Psoas muscle (tissue), 8 donors: Measurements from ENCODE around the gene DDX49. TPM values are rescaled to one million over a fixed set of nuclear protein-coding genes. Genes with fewer than 3 reads are reported as not detected.

Experiments used
- ATAC-seq, 4 donors: fragments of 200-7000 bp; cut with Tn5 transposase; one replicate each; pipeline ENCODE4 v1.9.1; 2020; ENCODE audit warnings: moderate library complexity in 3 of 4, mild to moderate bottlenecking in 2 of 4
- DNase-seq, 2 donors: peaks; one replicate each; pipeline ENCODE4 v3.0.0-alpha.2; 2020
- H3K27ac ChIP-seq: fragments of 200-600 bp; one replicate; pipeline ENCODE4 v1.8.0; 2022
- H3K27me3 ChIP-seq, 3 donors: fragments of 200-600 bp in 1 of 3; one replicate each; pipeline versions ENCODE4 v1.6.1 to v1.8.0; 2013 to 2022; ENCODE audit warnings: low read length in 2 of 3, mild to moderate bottlenecking in 2 of 3, moderate library complexity in 1 of 3; ENCODE audit not compliant: insufficient read depth in 3 of 3
- H3K36me3 ChIP-seq, 2 donors: fragments of 200-600 bp in 1 of 2; one replicate each; pipeline versions ENCODE4 v1.6.1 to v1.8.0; 2013 to 2022; ENCODE audit warnings: low read depth in 1 of 2, mild to moderate bottlenecking in 1 of 2, moderate library complexity in 1 of 2; ENCODE audit not compliant: insufficient read depth in 1 of 2
- H3K4me1 ChIP-seq: fragments of 200-600 bp; one replicate; pipeline ENCODE4 v1.8.0; 2022
- H3K4me3 ChIP-seq: fragments of 200-600 bp; one replicate; pipeline ENCODE4 v1.8.0; 2022; ENCODE audit warnings: mild to moderate bottlenecking
- H3K9me3 ChIP-seq: fragments of 200-600 bp; one replicate; pipeline ENCODE4 v1.8.0; 2022
- CTCF ChIP-seq: fragments of 200-600 bp; IDR thresholded peaks from one replicate; pipeline ENCODE4 v1.8.0; 2022; ENCODE audit warnings: antibody characterized with exemption
- WGBS, 3 donors: extraction: QIAGEN DNeasy Blood & Tissue Kit; methylation state at CpG; one replicate each; pipeline versions ENCODE4 v1.1.6 to v1.1.7; 2013; 5-methylcytosine and 5-hydroxymethylcytosine counted together
- intact Hi-C, 2 donors: fragments of 100-400 bp; cut with DNase I; formaldehyde crosslinking; loops; one replicate each; pipeline versions ENCODE4 v1.11.0 to v1.14.2; 2022
- polyA plus RNA-seq, 3 donors: library from polyadenylated mRNA; stranded (reverse); fragments of 200-250 nt; gene quantifications; one replicate each; pipeline ENCODE4 v1.2.3, GENCODE V29; 2013
- total RNA-seq, 4 donors: library from RNA; stranded (reverse); fragmentation: NEBNext Ultra II Directional in 2 of 4; extraction: Animal tissue kit (Norgen Biotek cat#: 25700) in 2 of 4; gene quantifications; one replicate each; pipeline versions ENCODE4 v1.2.1 to v1.2.4, GENCODE V29; 2021 to 2023
- donor health status: healthy with polysubstance abuse.
- donor health status: DM: no; HTN: no; CAD: no; lungs with moderate emphysema.
- donor health status: Bipolar disorder and iron deficiency.
- donor health status: healthy.
- donor health status: DM: yes; HTN: yes; CAD: no.
- donor health status: DM: no; HTN: no; CAD: no.
- donor health status: DM: no; HTN: no; CAD: no.
- donor health status: DM: yes; HTN: yes; CAD: no.

The DDX49 gene
- total and polyA plus RNA-seq, 7 donors: 27.2 to 73.1 (median 35.3) TPM

- 89 to 94% (median 92%) methylated on average over 15 of the region's 15 CpGs for WGBS, 3 donors
- H3K4me3 ChIP-seq: no peak overlapping the region
- H3K4me1 ChIP-seq: peaks cover 11% of the 10 kb centered on the region
- intact Hi-C loops: no loop called here
- no peak for TF ChIP-seq CTCF
- H3K36me3 ChIP-seq: peaks cover 9 to 86% of the 10 kb centered on the region in 2 donors
- no peak overlapping the region for H3K27ac ChIP-seq
- DNase-seq (no peak), ATAC-seq (no peak)
- no peaks in the 10 kb centered on the region for H3K9me3 ChIP-seq
- no peaks in the 10 kb centered on the region for H3K27me3 ChIP-seq
These were observed 5.2 kb downstream of the DDX49 start for GRCh38 chr19:18924684-18925213.

- H3K27ac ChIP-seq: no peak overlapping the region
- intact Hi-C loops: no loop called here
These were observed 8.7 kb downstream of the DDX49 start for GRCh38 chr19:18928018-18928805.

GRCh38 chr19:18929311-18929710, 9.8 kb downstream of the DDX49 start:
- Histone ChIP-seq H3K27me3 (no peaks in the 10 kb centered on the region), H3K36me3 (peaks cover 9 to 90% of the 10 kb centered on the region in 2 donors)
- no peak for DNase-seq

More at GRCh38 chr19:18928018-18928805, 8.7 kb downstream of the DDX49 start:
- DNase-seq: no peak
- no peaks in the 10 kb centered on the region for H3K27me3 ChIP-seq
- no peak for ATAC-seq
- TF ChIP-seq CTCF: no peak
- no peak overlapping the region for H3K4me3 ChIP-seq
- WGBS, 3 donors: 81 to 84% (median 82%) methylated on average over 25 to 26 of the region's 26 CpGs
- H3K9me3 ChIP-seq: no peaks in the 10 kb centered on the region
- H3K4me1 ChIP-seq: no peaks in the 10 kb centered on the region
- H3K36me3 ChIP-seq: peaks cover 9 to 90% of the 10 kb centered on the region in 2 donors

GRCh38 chr19:18931316-18932162, 12.0 kb downstream of the DDX49 start:
- H3K27ac ChIP-seq: no peak overlapping the region
- intact Hi-C loops: no loop called here
- H3K9me3 ChIP-seq: no peaks in the 10 kb centered on the region
- H3K4me1 ChIP-seq: no peaks in the 10 kb centered on the region
- 85 to 87% (median 87%) methylated on average over 34 of the region's 34 CpGs for WGBS, 3 donors
- H3K4me3 ChIP-seq: no peak overlapping the region
- peaks cover 4 to 90% of the 10 kb centered on the region in 2 donors for H3K36me3 ChIP-seq
- H3K27me3 ChIP-seq: no peaks in the 10 kb centered on the region
- TF ChIP-seq CTCF: no peak
- ATAC-seq (no peak), DNase-seq (no peak)

More at GRCh38 chr19:18929311-18929710, 9.8 kb downstream of the DDX49 start:
- Histone ChIP-seq H3K4me1 (no peaks in the 10 kb centered on the region), H3K4me3 (no peak overlapping the region), H3K9me3 (no peaks in the 10 kb centered on the region), H3K27ac (no peak overlapping the region)
- WGBS, 3 donors: 84 to 88% (median 85%) methylated on average over 24 to 25 of the region's 25 CpGs
- intact Hi-C loops: no loop called here
- TF ChIP-seq CTCF: no peak
- ATAC-seq: no peak
